HG03520 (cell line): ENCODE data around the gene ARHGAP21.

Source experiments
- ATAC-seq: cut with Tn5 transposase; IDR thresholded peaks from one replicate; pipeline ENCODE4 v1.9.1; 2021; ENCODE audit warnings: mild to moderate bottlenecking, moderate library complexity; ENCODE audit not compliant: unreplicated experiment

Gene ARHGAP21

DNA sequence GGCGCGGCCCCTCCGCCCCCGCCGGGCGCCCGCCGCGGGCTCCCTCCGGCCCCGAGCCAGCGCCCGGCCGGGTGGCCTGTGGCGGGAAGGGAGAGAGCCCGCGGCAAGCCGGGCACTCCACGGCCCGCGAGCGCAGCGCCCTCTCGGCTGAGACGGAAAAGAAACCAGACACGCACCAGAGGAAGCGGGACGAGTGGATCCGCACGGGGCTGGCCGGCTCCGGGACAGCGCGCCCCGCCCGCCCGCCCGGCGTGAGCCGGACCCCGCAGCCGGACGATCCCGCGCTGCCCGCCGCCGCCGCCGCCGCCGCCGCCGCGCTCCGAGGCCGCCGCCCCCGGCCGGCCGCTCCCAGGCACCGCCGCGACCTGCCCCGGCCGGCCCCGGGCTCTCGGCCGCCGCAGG is 300 bp downstream of the ARHGAP21 start:
- ATAC-seq = peak; percentile 13

- ATAC-seq = peak; percentile 19
Observed at GRCh38 chr10:24722676-24723385, 856 bp downstream of the ARHGAP21 start.

DNA sequence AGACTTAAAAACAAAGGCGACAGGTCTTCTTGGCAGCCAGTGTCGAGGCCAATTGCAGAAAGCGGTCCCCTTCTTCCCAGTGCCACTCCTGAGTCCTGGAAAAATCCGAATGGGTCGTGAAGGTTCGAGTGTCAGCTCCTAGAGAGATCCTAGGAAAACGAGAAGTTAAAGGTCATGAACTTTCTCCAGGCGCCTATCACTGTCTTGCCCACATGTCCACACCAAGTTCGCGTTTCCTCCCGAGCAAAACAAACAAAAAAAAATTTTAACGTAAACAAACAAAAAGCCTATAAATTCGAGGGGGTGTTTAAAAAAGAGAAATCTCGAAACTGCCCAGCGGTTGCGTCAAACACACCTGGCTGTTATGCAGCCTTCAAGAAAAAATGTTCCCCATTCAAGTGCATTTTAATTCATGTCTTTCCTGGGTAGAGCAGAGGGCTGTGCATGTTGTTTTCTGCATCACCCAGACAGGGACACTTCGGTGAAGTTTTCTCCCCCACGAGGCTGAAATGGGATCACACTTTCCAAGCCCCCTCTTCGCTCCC is 1.5 kb downstream of the ARHGAP21 start:
- peak; percentile 1 for ATAC-seq

- no peak for ATAC-seq
Observed at GRCh38 chr10:24721229-24722106, 2.2 kb downstream of the ARHGAP21 start.

DNA sequence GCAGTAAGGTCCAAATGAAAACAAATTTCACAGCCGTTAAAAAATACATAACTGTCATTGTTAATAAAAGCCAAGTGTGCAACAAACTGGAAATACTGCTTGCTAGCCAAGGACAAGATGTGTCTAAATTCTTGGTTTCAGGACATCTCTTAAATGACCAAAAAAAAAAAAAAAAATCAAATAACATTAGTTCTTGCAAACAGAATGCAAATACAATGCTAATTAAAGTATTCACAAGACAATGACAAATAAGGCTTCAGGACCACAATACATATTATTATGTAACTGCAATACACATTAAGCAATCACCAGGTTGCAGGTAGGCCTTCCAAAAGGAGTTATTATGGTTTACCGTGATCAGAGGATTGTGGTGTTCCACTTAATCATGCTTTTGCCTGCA is 3.6 kb downstream of the ARHGAP21 start:
- no peak for ATAC-seq

DNA sequence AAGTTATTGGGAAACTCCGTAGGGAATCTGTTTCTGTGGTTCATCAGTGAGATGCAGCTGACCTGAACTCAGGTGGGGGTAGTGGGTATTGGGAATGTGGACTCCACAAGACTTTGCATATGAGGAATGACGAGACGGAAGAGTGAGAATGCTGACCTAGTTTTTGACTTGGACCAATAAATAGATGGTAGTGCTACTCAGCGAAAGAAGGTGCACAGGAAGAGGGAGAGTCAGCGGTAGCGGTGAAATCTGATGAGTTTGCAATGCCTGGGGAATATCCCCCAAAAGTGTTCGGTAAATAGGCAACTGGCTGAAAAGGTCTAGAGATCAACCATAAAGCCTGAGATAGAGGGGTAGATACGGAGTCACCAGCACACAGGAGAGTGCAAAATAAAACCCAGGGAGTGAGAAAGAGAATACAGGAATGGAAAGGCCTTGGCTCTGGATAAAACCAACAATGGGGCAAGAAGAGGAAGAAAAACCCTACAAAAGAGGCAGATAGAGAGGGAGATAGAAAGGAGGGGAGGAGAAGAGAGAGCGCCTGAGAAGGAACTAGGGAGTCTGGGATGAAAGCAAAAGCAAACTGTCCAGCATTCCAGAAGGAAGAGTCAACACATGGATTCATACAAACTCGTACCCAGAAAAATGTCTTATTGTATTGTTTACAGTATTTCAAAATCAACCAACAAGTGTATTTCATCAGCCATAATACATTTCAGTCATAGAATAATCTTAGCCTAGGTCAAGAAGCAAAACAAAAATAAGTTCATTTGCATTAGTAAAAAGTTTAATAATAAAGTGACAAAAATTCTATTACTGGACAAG is 5.4 kb downstream of the ARHGAP21 start:
- no peak for ATAC-seq

- ATAC-seq = no peak
Observed at GRCh38 chr10:24716295-24716694, 7.4 kb downstream of the ARHGAP21 start.

DNA sequence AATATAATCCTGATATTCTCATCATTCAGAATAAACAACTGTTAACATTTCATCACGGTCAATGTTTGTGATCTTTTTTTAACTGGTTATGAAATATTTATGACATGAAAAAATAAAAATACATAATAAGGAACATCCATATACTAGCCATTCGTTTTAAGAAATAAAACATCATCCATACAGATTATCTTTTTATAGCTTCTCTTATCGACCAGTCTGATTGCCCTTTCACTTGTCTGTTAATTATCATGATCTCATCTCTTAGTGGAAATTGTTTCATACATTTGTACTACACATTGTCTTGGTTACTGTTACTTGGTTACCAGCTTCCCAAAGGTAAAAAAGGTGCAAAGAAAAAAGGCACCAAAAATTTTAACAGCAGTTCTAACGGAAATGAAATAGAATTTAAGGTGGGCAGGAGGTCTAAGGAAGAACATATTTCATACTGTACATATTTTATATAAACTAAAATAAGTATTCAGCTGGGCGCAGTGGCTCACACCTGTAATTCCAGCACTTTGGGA is 8.4 kb downstream of the ARHGAP21 start:
- no peak for ATAC-seq

GRCh38 chr10:24713086-24713485 is 10.6 kb downstream of the ARHGAP21 start:
- no peak for ATAC-seq

DNA sequence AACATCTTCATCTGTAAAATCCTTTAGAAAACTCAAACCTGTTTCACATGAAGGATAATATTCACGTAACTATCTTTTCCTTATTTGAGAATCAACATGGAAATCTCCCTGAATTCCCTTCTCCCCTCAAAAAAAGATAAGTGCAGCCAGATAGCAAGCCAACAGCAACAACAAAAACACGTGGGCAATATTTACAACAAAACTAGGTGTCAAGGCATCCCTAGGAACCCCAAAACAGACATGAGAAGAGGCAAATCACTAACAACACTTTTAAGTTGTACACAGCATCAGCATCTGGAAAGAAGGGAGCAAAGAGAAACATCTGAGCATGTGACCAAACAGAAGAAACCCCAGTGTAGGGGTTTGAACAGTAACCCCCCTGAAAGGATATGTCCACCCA is 12.2 kb downstream of the ARHGAP21 start:
- ATAC-seq = no peak

DNA sequence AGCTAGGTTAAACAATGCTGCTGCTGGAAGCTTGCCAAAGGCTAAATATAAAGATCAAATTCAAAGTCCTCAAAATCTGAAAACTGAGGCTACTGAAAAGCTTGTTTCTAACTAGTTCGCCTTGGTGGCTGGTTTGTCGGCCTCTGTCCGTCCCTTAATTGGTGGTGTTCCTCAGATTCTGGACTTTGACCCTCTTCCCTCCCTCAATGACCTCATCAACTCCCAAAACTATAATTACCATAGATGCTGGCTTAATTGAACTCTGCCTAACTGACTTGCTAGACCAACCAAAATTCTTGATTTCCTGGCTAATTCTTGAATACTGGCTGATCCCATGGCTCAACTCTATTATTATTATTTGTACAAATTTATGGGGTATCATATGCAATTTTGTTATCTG is 15.6 kb downstream of the ARHGAP21 start:
- no peak for ATAC-seq

DNA sequence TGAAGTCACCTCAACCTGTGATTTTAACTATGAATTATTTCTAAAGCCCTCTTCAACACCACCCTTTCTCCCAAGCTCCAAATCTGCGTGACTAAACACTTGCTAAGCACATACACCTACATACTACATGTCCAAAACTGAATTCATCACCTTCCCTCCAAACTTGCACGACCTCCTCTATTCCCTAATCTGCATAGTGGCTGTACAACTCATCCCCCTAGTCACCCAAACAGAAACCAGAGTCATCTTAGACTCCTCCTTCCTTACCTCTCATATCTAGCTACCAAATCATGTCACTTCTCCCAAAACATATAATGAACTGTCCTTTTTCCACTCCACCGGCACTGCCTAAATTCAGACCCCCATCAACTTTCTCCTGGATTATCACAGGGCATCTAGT is 16.2 kb downstream of the ARHGAP21 start:
- peak; percentile 60 for ATAC-seq

GRCh38 chr10:24706479-24707118 is 17.1 kb downstream of the ARHGAP21 start:
- no peak for ATAC-seq

DNA sequence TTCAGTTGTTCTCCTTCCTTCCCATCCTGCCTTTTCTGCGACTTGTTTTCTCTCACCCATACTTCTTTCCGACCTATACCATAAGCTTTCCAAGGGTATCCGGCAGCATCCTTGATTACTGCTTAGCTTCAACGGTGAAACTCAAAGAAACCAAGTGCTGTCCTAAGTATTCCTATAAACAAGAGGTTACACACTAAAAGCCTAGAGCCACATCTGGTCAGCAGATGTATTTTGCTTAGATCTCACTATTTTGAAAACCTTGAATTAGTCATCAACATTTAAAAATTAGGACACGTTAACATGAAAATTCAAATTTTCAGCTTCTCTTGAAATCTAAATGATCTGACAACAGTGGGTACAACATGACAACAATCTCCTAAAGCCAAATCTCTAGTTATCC is 20.0 kb downstream of the ARHGAP21 start:
- no peak for ATAC-seq

DNA sequence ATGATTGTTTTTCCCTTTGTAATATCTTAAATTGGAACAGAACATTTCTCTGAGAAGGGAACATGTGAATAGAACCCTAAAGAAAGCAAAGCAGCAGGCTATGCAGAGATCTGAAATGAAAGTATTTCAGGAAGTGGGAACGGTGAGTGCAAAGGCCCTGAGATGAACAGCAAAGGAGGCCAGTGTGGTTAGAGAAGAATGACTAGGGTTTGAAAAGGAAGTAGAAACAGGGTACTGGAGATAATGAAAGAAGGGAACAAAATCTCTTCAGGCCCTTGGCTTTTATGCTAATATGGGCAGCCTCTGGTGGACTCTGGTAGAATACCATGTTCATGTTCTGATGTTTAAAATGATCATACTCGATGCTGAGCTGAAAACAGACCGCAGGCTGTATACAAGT is 22.2 kb downstream of the ARHGAP21 start:
- ATAC-seq = peak; percentile 84

DNA sequence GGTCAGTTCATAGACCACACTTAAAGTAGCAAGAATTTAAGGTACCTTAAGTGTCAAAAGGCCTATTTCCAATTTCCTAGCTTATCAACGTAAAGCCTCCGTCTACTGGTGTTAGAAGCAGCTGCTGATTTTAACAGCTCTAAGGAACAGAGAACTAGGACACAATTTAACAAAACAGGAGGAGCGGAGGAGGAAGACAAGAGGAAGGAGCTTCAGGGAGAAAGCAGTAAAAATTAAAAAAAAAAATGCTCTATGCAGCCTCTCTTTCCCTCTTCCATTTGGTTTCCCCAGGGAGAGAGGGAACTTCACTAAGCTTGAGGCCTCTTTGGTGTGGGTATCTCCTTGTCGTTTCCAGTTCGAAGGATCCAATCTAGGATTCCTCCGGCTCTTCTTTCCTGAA is 22.7 kb downstream of the ARHGAP21 start:
- ATAC-seq = no peak

DNA sequence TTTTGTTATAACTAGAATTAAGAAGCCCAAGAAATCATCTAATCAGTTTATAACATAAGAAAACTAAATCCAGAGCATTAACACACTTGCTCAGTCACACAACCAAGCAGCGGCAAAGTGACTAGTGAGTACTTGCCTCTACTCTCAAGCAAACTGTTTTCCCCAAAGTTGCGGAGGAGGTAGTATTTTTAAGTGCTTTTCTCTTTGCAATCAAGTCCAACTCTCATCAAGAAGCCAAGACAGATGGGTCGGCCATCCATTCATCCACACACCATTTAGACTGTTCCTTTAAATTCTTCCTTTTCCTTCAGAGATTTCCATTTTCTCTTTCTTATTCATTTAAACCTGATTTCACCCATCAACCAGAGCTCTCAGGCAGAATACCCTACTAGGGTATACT is 25.4 kb downstream of the ARHGAP21 start:
- no peak for ATAC-seq

DNA sequence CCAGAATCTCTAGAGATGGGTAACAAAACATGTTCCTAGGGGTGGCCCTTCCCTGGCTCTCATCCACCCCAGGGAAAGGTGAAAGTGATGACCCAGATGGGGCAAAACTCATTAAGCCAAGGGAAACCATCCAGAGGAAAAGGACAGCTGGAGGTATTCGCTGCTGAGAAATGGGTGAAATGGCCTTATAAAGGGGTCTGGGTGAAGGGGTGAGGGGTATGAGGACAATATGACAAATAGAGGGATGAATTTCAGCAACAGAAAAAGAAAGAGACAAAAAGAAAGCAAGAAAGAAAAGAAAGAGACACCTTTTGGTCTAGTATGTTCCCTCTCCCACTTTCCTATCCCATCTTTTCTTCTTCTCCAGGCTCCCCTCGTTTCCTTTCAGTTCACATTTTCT is 26.6 kb downstream of the ARHGAP21 start:
- no peak for ATAC-seq

DNA sequence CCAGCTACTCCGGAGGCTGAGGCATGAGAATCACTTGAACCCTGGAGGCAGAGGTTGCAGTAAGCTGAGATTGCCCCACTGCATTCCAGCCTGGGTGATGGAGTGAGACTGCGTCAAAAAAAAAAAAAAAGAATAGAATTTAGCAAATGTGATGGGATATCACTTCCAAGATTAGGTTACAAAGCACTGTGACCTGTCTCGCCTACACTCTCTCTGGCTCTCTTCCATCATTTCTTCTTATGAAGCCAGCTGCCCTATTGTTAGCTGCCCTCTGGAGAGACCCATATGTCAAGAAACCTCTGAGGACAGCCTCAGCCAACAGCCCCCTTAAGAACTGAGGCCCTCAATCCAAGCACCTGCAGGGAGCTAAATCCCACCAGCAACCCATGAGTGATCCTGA is 28.2 kb downstream of the ARHGAP21 start:
- ATAC-seq = no peak

- ATAC-seq = no peak
Observed at GRCh38 chr10:24694086-24694485, 29.6 kb downstream of the ARHGAP21 start.
